Activated naive CD8-positive, alpha-beta T cell (primary cell): ENCODE measurements around the gene POLR3K.
"Not testable (repeated sequence)": the region's sequence is repeated elsewhere in the genome, so short reads cannot be mapped to it uniquely, and the experiment has no call there.

Experiments
- H3K27ac Mint-ChIP-seq: one replicate; pipeline ENCODE4 v1.8.0; 2021; ENCODE audit warnings: mixed read lengths
- H3K27me3 Mint-ChIP-seq: one replicate; pipeline ENCODE4 v1.8.0; 2021; ENCODE audit warnings: mixed read lengths
- H3K36me3 Mint-ChIP-seq: one replicate; pipeline ENCODE4 v1.8.0; 2021; ENCODE audit warnings: mixed read lengths
- H3K4me1 Mint-ChIP-seq: one replicate; pipeline ENCODE4 v1.8.0; 2021; ENCODE audit warnings: low read depth, mixed read lengths
- H3K4me3 Mint-ChIP-seq: one replicate; pipeline ENCODE4 v1.8.0; 2021; ENCODE audit warnings: mild to moderate bottlenecking, mixed read lengths
- H3K9me3 Mint-ChIP-seq: one replicate; pipeline ENCODE4 v1.8.0; 2021; ENCODE audit warnings: low read depth, mixed read lengths

POLR3K gene

GRCh38 chr16:45454-45853, 8.0 kb downstream of the POLR3K start:
- Mint-ChIP-seq H3K27me3 (no peaks in the 10 kb centered on the region), H3K9me3 (no peaks in the 10 kb centered on the region), H3K4me1 (peaks cover 25% of the 10 kb centered on the region), H3K36me3 (peaks cover 2% of the 10 kb centered on the region), H3K27ac (no peak overlapping the region), H3K4me3 (no peak overlapping the region)

- no peaks in the 10 kb centered on the region for H3K27me3 Mint-ChIP-seq
- no peak overlapping the region for H3K4me3 Mint-ChIP-seq
- H3K27ac Mint-ChIP-seq: no peak overlapping the region
- peaks cover 26% of the 10 kb centered on the region for H3K4me1 Mint-ChIP-seq
- no peaks in the 10 kb centered on the region for H3K36me3 Mint-ChIP-seq
- H3K9me3 Mint-ChIP-seq: no peaks in the 10 kb centered on the region
Measured at GRCh38 chr16:44655-45054, 8.8 kb downstream of the POLR3K start.

DNA sequence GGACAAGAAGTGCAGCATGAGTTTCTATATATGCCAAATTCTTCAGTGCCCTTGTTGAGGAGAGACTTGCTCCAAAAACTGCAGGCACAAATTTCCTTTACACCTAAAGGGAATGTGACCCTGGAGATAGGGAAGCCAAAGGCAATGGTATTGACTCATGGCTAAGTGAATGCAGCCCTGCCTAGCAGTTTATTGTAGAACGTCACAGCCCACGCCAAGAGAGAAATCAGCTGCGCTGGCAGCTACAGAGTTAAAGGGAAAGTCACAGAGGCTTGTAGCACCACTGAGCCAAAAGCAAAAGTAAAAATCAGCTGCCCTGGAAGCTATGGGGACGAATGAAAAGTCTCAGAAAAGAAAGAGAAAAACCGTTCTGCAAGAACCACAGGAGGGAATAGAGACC, 10.1 kb downstream of the POLR3K start:
- no peaks in the 10 kb centered on the region for H3K9me3 Mint-ChIP-seq
- peaks cover 39% of the 10 kb centered on the region for H3K4me1 Mint-ChIP-seq
- H3K27me3 Mint-ChIP-seq: no peaks in the 10 kb centered on the region
- no peaks in the 10 kb centered on the region for H3K36me3 Mint-ChIP-seq
- no peak overlapping the region for H3K27ac Mint-ChIP-seq
- H3K4me3 Mint-ChIP-seq: no peak overlapping the region

GRCh38 chr16:42691-43090, 10.7 kb downstream of the POLR3K start:
- no peaks in the 10 kb centered on the region for H3K27me3 Mint-ChIP-seq
- no peak overlapping the region for H3K27ac Mint-ChIP-seq
- no peaks in the 10 kb centered on the region for H3K36me3 Mint-ChIP-seq
- H3K9me3 Mint-ChIP-seq: no peaks in the 10 kb centered on the region
- H3K4me3 Mint-ChIP-seq: no peak overlapping the region
- peaks cover 41% of the 10 kb centered on the region for H3K4me1 Mint-ChIP-seq

GRCh38 chr16:42069-42457, 11.3 kb downstream of the POLR3K start:
- no peak overlapping the region for H3K27ac Mint-ChIP-seq
- no peak overlapping the region for H3K4me3 Mint-ChIP-seq
- no peaks in the 10 kb centered on the region for H3K36me3 Mint-ChIP-seq
- no peaks in the 10 kb centered on the region for H3K9me3 Mint-ChIP-seq
- no peaks in the 10 kb centered on the region for H3K27me3 Mint-ChIP-seq
- H3K4me1 Mint-ChIP-seq: peaks cover 39% of the 10 kb centered on the region

GRCh38 chr16:41439-42068, 11.9 kb downstream of the POLR3K start:
- Mint-ChIP-seq H3K36me3 (no peaks in the 10 kb centered on the region), H3K27ac (no peak overlapping the region), H3K9me3 (no peaks in the 10 kb centered on the region), H3K4me1 (peaks cover 39% of the 10 kb centered on the region), H3K27me3 (no peaks in the 10 kb centered on the region), H3K4me3 (no peak overlapping the region)

GRCh38 chr16:38941-39892, 14.2 kb downstream of the POLR3K start:
- H3K36me3 Mint-ChIP-seq: peaks cover 2% of the 10 kb centered on the region
- no peaks in the 10 kb centered on the region for H3K27me3 Mint-ChIP-seq
- H3K9me3 Mint-ChIP-seq: no peaks in the 10 kb centered on the region
- no peak overlapping the region for H3K4me3 Mint-ChIP-seq
- peak overlapping the region; percentile 75 for H3K27ac Mint-ChIP-seq
- H3K4me1 Mint-ChIP-seq: peaks cover 42% of the 10 kb centered on the region

- H3K4me1 Mint-ChIP-seq: peaks cover 41% of the 10 kb centered on the region
- peak overlapping the region; percentile 28 for H3K27ac Mint-ChIP-seq
Measured at GRCh38 chr16:38206-38605, 15.2 kb downstream of the POLR3K start.

DNA sequence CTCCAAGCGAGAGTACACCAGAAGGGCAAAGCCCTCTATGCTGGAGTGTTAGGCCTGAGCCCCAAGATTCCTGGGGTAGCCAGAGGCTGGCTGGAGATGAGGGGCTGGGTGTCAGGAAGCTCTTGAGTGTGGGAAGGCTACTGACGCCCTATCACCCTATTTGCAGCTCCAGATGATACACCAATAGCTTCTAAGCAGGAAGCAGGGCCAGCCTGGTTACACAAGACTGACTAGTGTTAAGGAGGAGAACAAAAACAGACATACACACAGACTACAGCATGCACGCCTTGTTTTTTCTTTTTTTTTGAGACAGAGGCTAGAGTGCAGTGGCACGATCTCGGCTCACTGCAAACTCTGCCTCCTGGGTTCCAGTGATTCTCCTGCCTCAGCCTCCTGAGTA, 15.9 kb downstream of the POLR3K start:
- peaks cover 34% of the 10 kb centered on the region for H3K4me1 Mint-ChIP-seq
- H3K36me3 Mint-ChIP-seq: peaks cover 2% of the 10 kb centered on the region
- H3K27me3 Mint-ChIP-seq: no peaks in the 10 kb centered on the region
- H3K4me3 Mint-ChIP-seq: no peak overlapping the region
- H3K9me3 Mint-ChIP-seq: no peaks in the 10 kb centered on the region
- H3K27ac Mint-ChIP-seq: no peak overlapping the region

More at GRCh38 chr16:38206-38605, 15.2 kb downstream of the POLR3K start:
- H3K9me3 Mint-ChIP-seq, H3K4me3 Mint-ChIP-seq, H3K36me3 Mint-ChIP-seq, H3K27me3 Mint-ChIP-seq: not testable (repeated sequence)

DNA sequence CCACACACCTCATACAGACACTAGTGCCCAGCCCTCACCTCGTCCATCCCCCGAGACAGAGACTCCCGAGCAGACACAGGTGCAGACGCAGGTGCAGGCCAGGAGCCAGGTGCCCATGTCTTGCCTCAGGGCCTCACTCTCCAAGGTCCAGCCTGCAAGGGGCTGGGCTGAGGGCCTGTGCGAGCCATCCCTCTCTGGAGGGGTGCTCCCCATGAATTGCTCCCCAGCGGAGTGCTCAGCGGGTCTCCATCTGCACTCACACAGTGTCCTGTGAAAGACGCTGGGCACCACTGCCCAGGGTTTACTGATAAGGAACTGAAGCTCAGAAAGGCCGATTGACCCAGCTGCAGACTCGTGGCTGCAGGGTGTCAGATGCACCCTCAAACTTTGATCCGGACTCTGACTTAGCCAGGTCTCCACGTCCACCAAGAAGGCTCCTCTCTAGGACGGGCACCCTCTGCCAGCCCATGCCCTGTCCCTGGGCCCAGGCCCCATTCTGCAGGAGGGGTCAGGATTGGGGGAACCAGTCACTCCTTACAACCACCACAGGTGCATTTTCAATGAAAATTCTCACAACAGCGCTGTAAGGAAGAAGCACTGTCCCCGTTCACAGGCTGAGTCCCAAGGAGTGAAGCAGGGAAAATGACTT, 16.9 kb downstream of the POLR3K start:
- Mint-ChIP-seq H3K9me3 (no peaks in the 10 kb centered on the region), H3K4me1 (peaks cover 25% of the 10 kb centered on the region), H3K27ac (no peak overlapping the region), H3K36me3 (peaks cover 2% of the 10 kb centered on the region), H3K27me3 (no peaks in the 10 kb centered on the region), H3K4me3 (no peak overlapping the region)

DNA sequence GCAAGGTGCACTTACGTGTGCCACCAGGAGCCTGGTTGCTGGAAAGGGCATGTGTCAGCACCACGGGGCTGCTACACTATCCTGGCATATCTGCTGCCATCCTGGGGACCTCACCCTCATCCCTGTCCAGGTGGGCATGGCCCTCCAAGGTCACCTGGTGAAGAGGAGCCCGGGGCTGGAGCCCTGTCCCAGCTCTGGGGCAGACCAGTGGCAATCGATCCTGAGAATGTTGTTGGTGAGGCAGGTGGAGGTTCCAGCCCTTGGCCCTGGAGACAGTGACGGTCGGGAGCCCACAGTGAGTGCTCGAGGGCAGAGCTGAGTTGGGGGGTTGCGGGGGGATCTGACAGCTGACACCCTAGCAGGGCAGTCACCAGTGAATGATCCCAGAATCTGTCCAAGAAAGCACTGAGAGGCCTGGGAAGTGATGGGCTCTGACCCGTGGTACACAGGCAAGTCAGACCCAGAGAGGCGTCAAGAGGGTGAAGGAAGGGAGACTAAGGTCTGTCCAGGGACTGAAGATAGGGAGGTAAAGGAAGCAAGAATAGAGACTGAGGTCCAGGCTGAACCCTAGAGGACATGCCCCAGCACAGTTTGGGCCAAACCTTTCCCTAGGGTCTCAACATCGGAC, 17.6 kb downstream of the POLR3K start:
- Mint-ChIP-seq H3K4me1 (peaks cover 25% of the 10 kb centered on the region), H3K27me3 (no peaks in the 10 kb centered on the region), H3K9me3 (no peaks in the 10 kb centered on the region), H3K4me3 (no peak overlapping the region), H3K27ac (no peak overlapping the region), H3K36me3 (peaks cover 2% of the 10 kb centered on the region)

- peaks cover 24% of the 10 kb centered on the region for H3K4me1 Mint-ChIP-seq
Measured at GRCh38 chr16:35011-35677, 18.3 kb downstream of the POLR3K start.

GRCh38 chr16:34648-34987, 18.8 kb downstream of the POLR3K start:
- no peaks in the 10 kb centered on the region for H3K9me3 Mint-ChIP-seq
- H3K36me3 Mint-ChIP-seq: peaks cover 2% of the 10 kb centered on the region
- H3K27ac Mint-ChIP-seq: no peak overlapping the region
- peaks cover 21% of the 10 kb centered on the region for H3K4me1 Mint-ChIP-seq
- H3K27me3 Mint-ChIP-seq: no peaks in the 10 kb centered on the region
- H3K4me3 Mint-ChIP-seq: no peak overlapping the region

More at GRCh38 chr16:35011-35677, 18.3 kb downstream of the POLR3K start:
- Mint-ChIP-seq H3K36me3 (peaks cover 2% of the 10 kb centered on the region), H3K27me3 (no peaks in the 10 kb centered on the region), H3K4me3 (no peak overlapping the region), H3K9me3 (no peaks in the 10 kb centered on the region), H3K27ac (no peak overlapping the region)

GRCh38 chr16:33877-34647, 19.3 kb downstream of the POLR3K start:
- no peak overlapping the region for H3K4me3 Mint-ChIP-seq
- H3K27me3 Mint-ChIP-seq: no peaks in the 10 kb centered on the region
- H3K27ac Mint-ChIP-seq: no peak overlapping the region
- H3K9me3 Mint-ChIP-seq: no peaks in the 10 kb centered on the region
- peaks cover 16% of the 10 kb centered on the region for H3K4me1 Mint-ChIP-seq
- peaks cover 2% of the 10 kb centered on the region for H3K36me3 Mint-ChIP-seq
